GM12864 (cell line): ENCODE measurements around the gene PDLIM1.

ENCODE experiments used
- DNase-seq: peaks from one replicate; pipeline ENCODE4 v3.0.0-alpha.2; 2011; ENCODE audit warnings: low read depth
- H3K4me3 ChIP-seq: 2 replicates; pipeline ENCODE4 v1.5.1; 2011; ENCODE audit warnings: mild to moderate bottlenecking, low read depth, low read length, control low read depth
- CTCF ChIP-seq: IDR thresholded peaks from 2 replicates; pipeline ENCODE4 v1.5.1; 2011; ENCODE audit warnings: low read depth, mild to moderate bottlenecking, moderate library complexity, low read length, control low read depth, inconsistent platforms; ENCODE audit errors: missing control alignments

Gene PDLIM1

GRCh38 chr10:95284807-95285206 is 6.0 kb downstream of the PDLIM1 start:
- no peak for DNase-seq
- no peak overlapping the region for H3K4me3 ChIP-seq
- peak; percentile 28 for TF ChIP-seq CTCF

DNA sequence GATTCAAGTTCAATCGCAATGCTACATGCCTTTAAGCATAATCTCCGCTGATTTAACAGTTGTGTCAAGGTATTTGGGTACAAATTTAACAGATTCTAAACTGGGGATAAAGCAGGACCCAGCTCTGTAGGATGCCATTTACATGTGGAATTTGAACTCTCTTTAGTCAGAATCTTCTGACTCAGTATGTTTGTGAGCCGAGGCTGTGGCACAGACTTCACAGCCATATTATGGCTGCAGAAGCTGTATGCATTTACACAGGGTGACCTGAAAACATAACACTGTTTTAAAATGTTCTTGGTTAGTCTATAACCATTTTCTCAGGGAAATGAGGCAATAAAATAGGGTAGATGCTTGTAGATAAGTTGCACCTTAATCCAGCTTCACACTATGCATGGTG is 8.7 kb downstream of the PDLIM1 start:
- no peak overlapping the region for H3K4me3 ChIP-seq
- DNase-seq = no peak
- TF ChIP-seq CTCF = no peak

- no peak for DNase-seq
- no peak for TF ChIP-seq CTCF
- H3K4me3 ChIP-seq = no peak overlapping the region
Measured at GRCh38 chr10:95281206-95281605, 9.6 kb downstream of the PDLIM1 start.

GRCh38 chr10:95280637-95281036 is 10.2 kb downstream of the PDLIM1 start:
- no peak overlapping the region for H3K4me3 ChIP-seq
- no peak for TF ChIP-seq CTCF
- DNase-seq = no peak

GRCh38 chr10:95279042-95279820 is 11.6 kb downstream of the PDLIM1 start:
- DNase-seq = no peak
- TF ChIP-seq CTCF = no peak
- H3K4me3 ChIP-seq = no peak overlapping the region

DNA sequence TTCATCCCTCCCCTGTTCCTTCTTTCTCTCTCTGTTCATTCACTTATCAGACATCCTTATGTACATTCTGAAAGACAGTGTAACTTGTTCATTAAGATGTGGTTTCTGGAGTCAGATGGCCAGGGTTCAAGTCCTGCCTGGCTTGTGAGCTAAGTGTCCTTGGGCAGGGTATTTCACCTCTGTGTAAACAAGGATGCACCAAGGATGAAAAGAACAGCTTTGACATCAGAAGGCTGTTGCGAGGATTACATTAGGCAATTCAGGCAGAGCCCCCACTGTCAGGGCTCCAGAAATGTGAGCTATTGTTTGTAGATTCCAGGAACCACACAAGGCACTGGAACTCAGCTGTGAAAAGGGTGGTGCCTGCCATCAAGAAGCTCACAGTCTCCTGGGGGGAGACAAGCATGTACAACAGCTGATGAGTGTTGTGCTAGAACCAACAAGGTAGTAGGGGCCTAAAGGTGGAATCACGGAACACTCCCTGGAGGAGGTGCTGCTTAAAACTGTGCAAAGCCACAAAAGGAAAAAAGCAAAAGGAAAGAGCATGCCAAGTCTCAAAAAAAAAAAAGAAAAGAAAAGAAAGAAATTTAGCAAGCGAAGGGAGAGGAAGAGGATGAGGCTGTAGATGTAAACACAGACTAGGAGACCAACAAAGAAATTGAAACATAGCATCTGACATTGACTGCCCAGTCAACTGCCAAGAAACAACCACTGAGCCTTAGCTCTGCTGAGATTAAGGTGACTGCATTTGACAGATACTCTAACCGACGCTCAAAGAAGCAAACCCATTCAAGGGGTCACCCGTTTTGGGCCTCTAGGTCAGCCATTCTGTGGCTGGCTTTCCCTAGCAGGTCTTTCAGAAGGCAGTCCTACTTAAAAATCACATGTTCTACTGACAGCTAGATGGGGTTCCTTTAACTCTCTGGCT is 12.5 kb downstream of the PDLIM1 start:
- no peak for TF ChIP-seq CTCF
- DNase-seq = no peak

More for the DNA sequence above, 12.5 kb downstream of the PDLIM1 start:
- H3K4me3 ChIP-seq = no peak overlapping the region
